ENCODE results near the gene PCBP3. TPM values are rescaled to one million over a fixed set of nuclear protein-coding genes. Genes with fewer than 3 reads are reported as not detected.
A peak's percentile ranks its signal among the peaks of the same experiment; 100 is the strongest.
"Not testable (repeated sequence)": the region's sequence is repeated elsewhere in the genome, so short reads cannot be mapped to it uniquely, and the experiment has no call there.

PCBP3 gene
- total RNA-seq, 2 experiments from 2014 or later, result 3.4 to 3.8 TPM

GRCh38 chr21:45611296-45611695, 32.2 kb upstream of the PCBP3 start:
- Mint-ChIP-seq H3K4me1 (ENCODE audit: low read depth) (peaks cover 43% of the 10 kb centered on the region), H3K36me3 (ENCODE audit: low read depth) (no peaks in the 10 kb centered on the region), H3K4me3 (no peak overlapping the region), H3K9me3 (no peaks in the 10 kb centered on the region), H3K27ac (no peak overlapping the region), H3K27me3 (no peaks in the 10 kb centered on the region)
- TF ChIP-seq CTCF (IDR thresholded peaks at IDR 0.05), result no peak
- ChIA-PET POLR2A (no interaction called here), CTCF (no interaction called here)
- intact Hi-C loops (cut with DNase I, micrococcal nuclease), result loop anchor here in 1 of 2 experiments (10.0 kb wide), 1 partner anchor 154 kb away; no protein-coding TSS in a partner anchor
- Histone ChIP-seq H3K36me3 (ENCODE audit: insufficient read depth, low read length) (peaks cover 4% of the 10 kb centered on the region), H3K27ac (ENCODE audit: low read depth in 1 of 2, low read length in 2 of 2) (no peak overlapping the region), H3K27me3 (ENCODE audit: control insufficient read depth in 1 of 2, insufficient read depth in 2 of 2, low read length in 2 of 2) (no peaks in the 10 kb centered on the region), H3K9me3 (ENCODE audit: control insufficient read depth in 1 of 2, insufficient read depth in 1 of 2, low read length in 2 of 2) (no peaks in the 10 kb centered on the region), H3K4me3 (ENCODE audit: low read length) (no peak overlapping the region), H3K4me1 (ENCODE audit: insufficient read depth, low read length) (peaks cover 58% of the 10 kb centered on the region)
- ATAC-seq (ENCODE audit: poor library complexity) (no peak), DNase-seq (peak in 1 of 14 experiments; percentile 3)

- TF ChIP-seq CTCF (IDR thresholded peaks at IDR 0.05), result no peak
These were observed 31.4 kb upstream of the PCBP3 start for GRCh38 chr21:45611939-45612664.

GRCh38 chr21:45612665-45613019, 30.9 kb upstream of the PCBP3 start:
- H3K9me3 Mint-ChIP-seq; POLR2A ChIA-PET; DNase-seq; H3K4me3 Mint-ChIP-seq; H3K9me3 ChIP-seq (ENCODE audit: control insufficient read depth in 1 of 2, insufficient read depth in 1 of 2, low read length in 2 of 2); ATAC-seq (ENCODE audit: poor library complexity); H3K36me3 ChIP-seq (ENCODE audit: insufficient read depth, low read length); CTCF ChIA-PET; H3K27me3 Mint-ChIP-seq; H3K27me3 ChIP-seq (ENCODE audit: control insufficient read depth in 1 of 2, insufficient read depth in 2 of 2, low read length in 2 of 2); H3K27ac ChIP-seq (ENCODE audit: low read depth in 1 of 2, low read length in 2 of 2); H3K4me3 ChIP-seq (ENCODE audit: low read length); H3K36me3 Mint-ChIP-seq (ENCODE audit: low read depth): not testable (repeated sequence)
- H3K4me1 ChIP-seq (ENCODE audit: insufficient read depth, low read length), result peaks cover 64% of the 10 kb centered on the region
- intact Hi-C loops (cut with DNase I, micrococcal nuclease), result loop anchor here in 1 of 2 experiments (10.0 kb wide), 1 partner anchor 152 kb away; no protein-coding TSS in a partner anchor
- H3K4me1 Mint-ChIP-seq (ENCODE audit: low read depth), result peaks cover 49% of the 10 kb centered on the region
- peak overlapping the region; percentile 49 for H3K27ac Mint-ChIP-seq

More at GRCh38 chr21:45611939-45612664, 31.4 kb upstream of the PCBP3 start:
- H3K27ac ChIP-seq (ENCODE audit: low read depth in 1 of 2, low read length in 2 of 2), result no peak overlapping the region
- Mint-ChIP-seq H3K27me3 (no peaks in the 10 kb centered on the region), H3K4me3 (no peak overlapping the region), H3K9me3 (no peaks in the 10 kb centered on the region), H3K4me1 (ENCODE audit: low read depth) (peaks cover 49% of the 10 kb centered on the region), H3K27ac (peak overlapping the region; percentile 49), H3K36me3 (ENCODE audit: low read depth) (no peaks in the 10 kb centered on the region)
- peaks cover 62% of the 10 kb centered on the region for H3K4me1 ChIP-seq (ENCODE audit: insufficient read depth, low read length)
- ChIA-PET POLR2A (no interaction called here), CTCF (no interaction called here)
- intact Hi-C loops (cut with DNase I, micrococcal nuclease), result loop anchor here in 1 of 2 experiments (10.0 kb wide), 1 partner anchor 153 kb away; no protein-coding TSS in a partner anchor
- DNase-seq (no peak), ATAC-seq (ENCODE audit: poor library complexity) (no peak)
- H3K27me3 ChIP-seq (ENCODE audit: control insufficient read depth in 1 of 2, insufficient read depth in 2 of 2, low read length in 2 of 2), result no peaks in the 10 kb centered on the region
- H3K36me3 ChIP-seq (ENCODE audit: insufficient read depth, low read length), result peaks cover 4% of the 10 kb centered on the region
- no peak overlapping the region for H3K4me3 ChIP-seq (ENCODE audit: low read length)
- no peaks in the 10 kb centered on the region for H3K9me3 ChIP-seq (ENCODE audit: control insufficient read depth in 1 of 2, insufficient read depth in 1 of 2, low read length in 2 of 2)

Measured in CD4-positive, alpha-beta T cell (primary cell).